Osteocyte (in vitro differentiated cells): ENCODE results near the gene METTL24. TPM values are rescaled to one million over a fixed set of nuclear protein-coding genes. Genes with fewer than 3 reads are reported as not detected.

Experiments used
- DNase-seq: peaks from one replicate; pipeline ENCODE4 v3.0.0; 2021; ENCODE audit warnings: mixed read lengths; ENCODE audit not compliant: unreplicated experiment; ENCODE audit errors: extremely low spot score
- H3K27ac Mint-ChIP-seq: one replicate; pipeline ENCODE4 v1.8.0; 2021; ENCODE audit warnings: mild to moderate bottlenecking, mixed read lengths; ENCODE audit not compliant: unreplicated experiment
- H3K27me3 Mint-ChIP-seq: one replicate; pipeline ENCODE4 v1.8.0; 2021; ENCODE audit warnings: mixed read lengths; ENCODE audit not compliant: unreplicated experiment
- H3K36me3 Mint-ChIP-seq: one replicate; pipeline ENCODE4 v1.8.0; 2021; ENCODE audit warnings: mixed read lengths; ENCODE audit not compliant: unreplicated experiment
- H3K4me1 Mint-ChIP-seq: one replicate; pipeline ENCODE4 v1.8.0; 2021; ENCODE audit warnings: mixed read lengths; ENCODE audit not compliant: unreplicated experiment
- H3K4me3 Mint-ChIP-seq: one replicate; pipeline ENCODE4 v1.8.0; 2021; ENCODE audit warnings: mild to moderate bottlenecking, moderate library complexity, mixed read lengths; ENCODE audit not compliant: unreplicated experiment
- H3K9me3 Mint-ChIP-seq: one replicate; pipeline ENCODE4 v1.8.0; 2021; ENCODE audit warnings: mixed read lengths; ENCODE audit not compliant: unreplicated experiment
- CTCF ChIP-seq: fragments of 200-600 bp; sonication (generic); IDR thresholded peaks from 2 replicates; pipeline ENCODE4 v1.5.0; 2021; ENCODE audit warnings: antibody characterized with exemption, mild to moderate bottlenecking, moderate library complexity
- total RNA-seq: library from RNA; stranded (reverse); gene quantifications from 2 replicates; pipeline ENCODE4 v1.2.1, GENCODE V29; 2021

The METTL24 gene
- total RNA-seq, 1 donor from 2014 or later, result not detected

- Mint-ChIP-seq H3K27ac (no peak overlapping the region), H3K4me3 (no peak overlapping the region), H3K27me3 (no peaks in the 10 kb centered on the region), H3K4me1 (peaks cover 18% of the 10 kb centered on the region), H3K36me3 (no peaks in the 10 kb centered on the region), H3K9me3 (no peaks in the 10 kb centered on the region)
- DNase-seq, result no peak
- TF ChIP-seq CTCF, result no peak
These were observed 26.3 kb downstream of the METTL24 start for GRCh38 chr6:110331816-110332215.

DNA sequence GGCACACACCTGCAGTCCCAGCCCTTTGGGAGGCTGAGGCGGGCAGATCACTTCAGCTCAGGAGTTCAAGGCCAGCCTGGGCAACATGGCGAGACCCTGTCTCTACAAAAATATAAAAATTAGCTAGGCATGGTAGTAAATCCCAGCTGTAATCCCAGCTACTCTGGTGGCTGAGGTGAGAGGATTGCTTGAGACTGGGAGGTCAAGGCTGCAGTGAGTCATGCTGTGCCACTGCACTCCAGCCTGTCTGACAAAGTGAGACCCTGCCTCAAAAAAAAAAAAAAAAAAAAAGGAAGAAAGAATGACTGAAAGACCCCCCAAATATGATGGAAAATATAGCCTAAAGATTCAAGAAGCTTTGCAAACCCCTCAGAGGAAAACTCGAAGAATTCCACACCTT lies 26.8 kb downstream of the METTL24 start:
- H3K4me1 Mint-ChIP-seq, result peaks cover 18% of the 10 kb centered on the region
- no peaks in the 10 kb centered on the region for H3K27me3 Mint-ChIP-seq
- TF ChIP-seq CTCF, result no peak
- no peaks in the 10 kb centered on the region for H3K36me3 Mint-ChIP-seq
- DNase-seq, result no peak
- no peak overlapping the region for H3K27ac Mint-ChIP-seq
- H3K9me3 Mint-ChIP-seq, result no peaks in the 10 kb centered on the region
- no peak overlapping the region for H3K4me3 Mint-ChIP-seq

- Mint-ChIP-seq H3K36me3 (no peaks in the 10 kb centered on the region), H3K9me3 (no peaks in the 10 kb centered on the region), H3K4me1 (peaks cover 18% of the 10 kb centered on the region), H3K4me3 (no peak overlapping the region), H3K27me3 (no peaks in the 10 kb centered on the region), H3K27ac (no peak overlapping the region)
- DNase-seq, result no peak
- TF ChIP-seq CTCF, result no peak
These were observed 28.3 kb downstream of the METTL24 start for GRCh38 chr6:110329714-110330436.

GRCh38 chr6:110329348-110329713 lies 28.8 kb downstream of the METTL24 start:
- no peak for TF ChIP-seq CTCF
- Mint-ChIP-seq H3K27me3 (no peaks in the 10 kb centered on the region), H3K36me3 (no peaks in the 10 kb centered on the region), H3K27ac (no peak overlapping the region), H3K4me1 (peaks cover 18% of the 10 kb centered on the region), H3K9me3 (no peaks in the 10 kb centered on the region), H3K4me3 (no peak overlapping the region)
- no peak for DNase-seq

GRCh38 chr6:110328259-110328658 lies 29.9 kb downstream of the METTL24 start:
- TF ChIP-seq CTCF, result no peak
- H3K9me3 Mint-ChIP-seq, result no peaks in the 10 kb centered on the region
- no peaks in the 10 kb centered on the region for H3K36me3 Mint-ChIP-seq
- H3K4me3 Mint-ChIP-seq, result no peak overlapping the region
- DNase-seq, result no peak
- no peak overlapping the region for H3K27ac Mint-ChIP-seq
- peaks cover 18% of the 10 kb centered on the region for H3K4me1 Mint-ChIP-seq
- no peaks in the 10 kb centered on the region for H3K27me3 Mint-ChIP-seq
